ENCODE measurements around the gene MAPK1IP1L.

DNA sequence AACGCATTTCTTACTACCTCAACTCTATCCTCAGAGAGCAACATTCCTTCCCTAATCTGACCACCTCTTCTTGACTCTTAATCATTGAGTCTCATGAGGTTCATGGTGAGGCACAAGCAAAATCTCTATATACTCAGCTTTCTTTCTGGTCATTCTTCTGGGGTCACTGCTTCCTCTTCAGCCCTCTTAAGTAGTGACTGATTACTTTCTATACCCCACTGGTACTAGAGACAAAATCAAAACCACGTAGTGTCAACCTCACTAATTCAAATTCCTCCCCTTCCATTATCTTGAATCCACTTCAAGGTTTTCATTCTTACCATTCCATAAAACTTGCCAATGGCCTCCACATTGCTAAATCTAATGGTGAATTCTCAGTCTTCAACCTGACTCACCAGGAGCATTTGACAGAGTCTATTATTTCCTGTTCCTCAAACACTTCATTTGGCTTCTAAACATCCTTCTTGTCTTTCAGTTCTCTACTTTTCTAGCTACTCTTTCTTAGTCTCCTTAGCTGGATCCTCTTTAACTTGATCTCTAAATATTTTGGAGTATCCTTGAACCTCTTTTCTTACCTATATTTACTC, 31.4 kb upstream of the MAPK1IP1L start:
- TF ChIP-seq, protein P1, sequence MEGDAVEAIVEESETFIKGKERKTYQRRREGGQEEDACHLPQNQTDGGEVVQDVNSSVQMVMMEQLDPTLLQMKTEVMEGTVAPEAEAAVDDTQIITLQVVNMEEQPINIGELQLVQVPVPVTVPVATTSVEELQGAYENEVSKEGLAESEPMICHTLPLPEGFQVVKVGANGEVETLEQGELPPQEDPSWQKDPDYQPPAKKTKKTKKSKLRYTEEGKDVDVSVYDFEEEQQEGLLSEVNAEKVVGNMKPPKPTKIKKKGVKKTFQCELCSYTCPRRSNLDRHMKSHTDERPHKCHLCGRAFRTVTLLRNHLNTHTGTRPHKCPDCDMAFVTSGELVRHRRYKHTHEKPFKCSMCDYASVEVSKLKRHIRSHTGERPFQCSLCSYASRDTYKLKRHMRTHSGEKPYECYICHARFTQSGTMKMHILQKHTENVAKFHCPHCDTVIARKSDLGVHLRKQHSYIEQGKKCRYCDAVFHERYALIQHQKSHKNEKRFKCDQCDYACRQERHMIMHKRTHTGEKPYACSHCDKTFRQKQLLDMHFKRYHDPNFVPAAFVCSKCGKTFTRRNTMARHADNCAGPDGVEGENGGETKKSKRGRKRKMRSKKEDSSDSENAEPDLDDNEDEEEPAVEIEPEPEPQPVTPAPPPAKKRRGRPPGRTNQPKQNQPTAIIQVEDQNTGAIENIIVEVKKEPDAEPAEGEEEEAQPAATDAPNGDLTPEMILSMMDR (conservative IDR thresholded peaks at IDR 0.05), result no peak
- no peak for TF ChIP-seq EZH2 (IDR thresholded peaks at IDR 0.05; ENCODE audit: low read depth)
